Activated CD8-positive, alpha-beta memory T cell treated with anti-CD3 and anti-CD28 coated beads for 36 hours (primary cell): ENCODE data around the gene MYO1G. TPM values are rescaled to one million over a fixed set of nuclear protein-coding genes. Genes with fewer than 3 reads are reported as not detected.

Experiments
- CTCF ChIA-PET: fragments of 350-600 bp; sonication (Branson Sonifier 250); formaldehyde crosslinking; loops from one replicate; lab custom pipeline; 2021; ENCODE audit warnings: antibody characterized with exemption; lab: Charles Lee
- POLR2A ChIA-PET: fragments of 350-600 bp; sonication (Branson Sonifier 250); formaldehyde crosslinking; loops from one replicate; lab custom pipeline; 2021; ENCODE audit warnings: antibody characterized with exemption; lab: Charles Lee
- total RNA-seq, 2 experiments: library from RNA; stranded (reverse); gene quantifications; one replicate each; pipeline ENCODE4 v1.2.3, GENCODE V29; 2021

Gene MYO1G
- 100 to 1,000 TPM; 316 TPM for total RNA-seq

GRCh38 chr7:44978511-44979366 lies at the start of gene MYO1G:
Gene MYO1G (minus strand): TSS chr7:44979015. CDS start chr7:44978961, 54 bp downstream.
- CTCF ChIA-PET, result interaction anchor here (1.1 to 1.5 kb wide), 2 partner anchors 23 to 42 kb away, joined by 3 to 4 read pairs; no protein-coding TSS in a partner anchor
- POLR2A ChIA-PET, result interaction anchor here (0.5 to 8.6 kb wide), 12 partner anchors 9 to 180 kb away, joined by 3 to 102 read pairs (median 5); partner anchors contain the start of genes CCM2, PURB and TBRG4

- ChIA-PET POLR2A (interaction anchor here (0.6 to 1.3 kb wide), 4 partner anchors 13 to 54 kb away, joined by 3 to 7 read pairs (median 4); no protein-coding TSS in a partner anchor), CTCF (interaction anchor here (0.6 to 1.4 kb wide), 4 partner anchors 27 to 1444 kb away, joined by 3 to 4 read pairs (median 4); no protein-coding TSS in a partner anchor)
Measured at GRCh38 chr7:45028138-45028919, 49.5 kb upstream of the MYO1G start.

- ChIA-PET CTCF (interaction anchor here (0.6 to 1.4 kb wide), 3 partner anchors 23 to 387 kb away, joined by 3 to 4 read pairs (median 3); no protein-coding TSS in a partner anchor), POLR2A (interaction anchor here (0.6 to 1.4 kb wide), 4 partner anchors 8 to 84 kb away, joined by 3 to 8 read pairs (median 5); partner anchors contain the start of gene TBRG4)
Measured at GRCh38 chr7:45027774-45028114, 48.9 kb upstream of the MYO1G start.

- POLR2A ChIA-PET, result interaction anchor here (0.7 to 1.4 kb wide), 4 partner anchors 9 to 145 kb away, joined by 3 to 8 read pairs (median 3); partner anchors contain the start of gene TBRG4
- CTCF ChIA-PET, result interaction anchor here (1.2 to 1.4 kb wide), 2 partner anchors 23 to 26 kb away, joined by 3 to 4 read pairs; no protein-coding TSS in a partner anchor
Measured at GRCh38 chr7:45026984-45027773, 48.4 kb upstream of the MYO1G start.

- ChIA-PET CTCF (interaction anchor here (0.6 to 1.6 kb wide), 2 partner anchors 10 to 198 kb away, joined by 4 to 5 read pairs; no protein-coding TSS in a partner anchor), POLR2A (interaction anchor here (0.6 kb wide), 1 partner anchor 220 kb away, joined by 4 read pairs; no protein-coding TSS in a partner anchor)
Measured at GRCh38 chr7:45026013-45026412, 47.2 kb upstream of the MYO1G start.

GRCh38 chr7:45025473-45025872 lies 46.7 kb upstream of the MYO1G start:
- CTCF ChIA-PET, result interaction anchor here (0.6 to 1.6 kb wide), 2 partner anchors 11 to 199 kb away, joined by 4 to 5 read pairs; no protein-coding TSS in a partner anchor
- POLR2A ChIA-PET, result interaction anchor here (0.6 kb wide), 1 partner anchor 219 kb away, joined by 4 read pairs; no protein-coding TSS in a partner anchor

GRCh38 chr7:45024126-45024744 lies 45.4 kb upstream of the MYO1G start:
- POLR2A ChIA-PET, result interaction anchor here (0.6 to 0.7 kb wide), 2 partner anchors 12 to 25 kb away, joined by 5 to 7 read pairs; no protein-coding TSS in a partner anchor
- CTCF ChIA-PET, result interaction anchor here (0.7 to 1.6 kb wide), 2 partner anchors 12 to 45 kb away, joined by 4 read pairs; no protein-coding TSS in a partner anchor

- POLR2A ChIA-PET, result interaction anchor here (0.6 to 1.2 kb wide), 4 partner anchors 8 to 160 kb away, joined by 3 to 7 read pairs (median 5); partner anchors contain the start of gene TBRG4
Measured at GRCh38 chr7:45021604-45022296, 42.9 kb upstream of the MYO1G start.

GRCh38 chr7:45020915-45021314 lies 42.1 kb upstream of the MYO1G start:
- CTCF ChIA-PET, result interaction anchor here (1.1 to 2.2 kb wide), 3 partner anchors 9 to 42 kb away, joined by 3 to 8 read pairs (median 4); partner anchors contain the start of genes CCM2 and MYO1G
- POLR2A ChIA-PET, result interaction anchor here (0.6 to 1.2 kb wide), 3 partner anchors 20 to 161 kb away, joined by 3 to 7 read pairs (median 7); partner anchors contain the start of gene TBRG4

More at GRCh38 chr7:45021604-45022296, 42.9 kb upstream of the MYO1G start:
- CTCF ChIA-PET, result interaction anchor here (1.1 to 2.2 kb wide), 3 partner anchors 10 to 42 kb away, joined by 3 to 8 read pairs (median 4); partner anchors contain the start of genes CCM2 and MYO1G

- ChIA-PET POLR2A (interaction anchor here (0.6 kb wide), 1 partner anchor 568 kb away, joined by 6 read pairs; no protein-coding TSS in a partner anchor), CTCF (no interaction called here)
Measured at GRCh38 chr7:45017253-45017652, 38.4 kb upstream of the MYO1G start.

GRCh38 chr7:45015313-45015712 lies 36.5 kb upstream of the MYO1G start:
- ChIA-PET CTCF (no interaction called here), POLR2A (interaction anchor here (0.9 kb wide), 1 partner anchor 13 kb away, joined by 5 read pairs; no protein-coding TSS in a partner anchor)

- ChIA-PET CTCF (interaction anchor here (0.5 to 2.2 kb wide), 2 partner anchors 40 to 97 kb away, joined by 3 to 6 read pairs; no protein-coding TSS in a partner anchor), POLR2A (interaction anchor here (0.6 kb wide), 1 partner anchor 8 kb away, joined by 3 read pairs; no protein-coding TSS in a partner anchor)
Measured at GRCh38 chr7:45013465-45013967, 34.7 kb upstream of the MYO1G start.

- ChIA-PET POLR2A (interaction anchor here (0.6 to 0.7 kb wide), 2 partner anchors 30 to 140 kb away, joined by 3 to 8 read pairs; no protein-coding TSS in a partner anchor), CTCF (interaction anchor here (1.2 to 1.6 kb wide), 2 partner anchors 34 to 35 kb away, joined by 3 to 4 read pairs; no protein-coding TSS in a partner anchor)
Measured at GRCh38 chr7:45007571-45008328, 28.9 kb upstream of the MYO1G start.

GRCh38 chr7:45007106-45007505 lies 28.3 kb upstream of the MYO1G start:
- ChIA-PET POLR2A (interaction anchor here (0.6 kb wide), 1 partner anchor 30 kb away, joined by 8 read pairs; no protein-coding TSS in a partner anchor), CTCF (interaction anchor here (1.6 kb wide), 1 partner anchor 33 kb away, joined by 4 read pairs; no protein-coding TSS in a partner anchor)

GRCh38 chr7:45003789-45004188 lies 25.0 kb upstream of the MYO1G start:
- CTCF ChIA-PET, result interaction anchor here (0.6 to 1.1 kb wide), 2 partner anchors 23 to 26 kb away, joined by 3 read pairs; no protein-coding TSS in a partner anchor
- POLR2A ChIA-PET, result no interaction called here
